HG03025 (cell line): ENCODE measurements around the gene GABPA.
"Not testable (repeated sequence)": the region's sequence is repeated elsewhere in the genome, so short reads cannot be mapped to it uniquely, and the experiment has no call there.

ENCODE experiments used
- ATAC-seq: cut with Tn5 transposase; IDR thresholded peaks from one replicate; pipeline ENCODE4 v1.9.1; 2021; ENCODE audit warnings: mild to moderate bottlenecking, moderate library complexity; ENCODE audit not compliant: unreplicated experiment, low FRiP score

GABPA gene

DNA sequence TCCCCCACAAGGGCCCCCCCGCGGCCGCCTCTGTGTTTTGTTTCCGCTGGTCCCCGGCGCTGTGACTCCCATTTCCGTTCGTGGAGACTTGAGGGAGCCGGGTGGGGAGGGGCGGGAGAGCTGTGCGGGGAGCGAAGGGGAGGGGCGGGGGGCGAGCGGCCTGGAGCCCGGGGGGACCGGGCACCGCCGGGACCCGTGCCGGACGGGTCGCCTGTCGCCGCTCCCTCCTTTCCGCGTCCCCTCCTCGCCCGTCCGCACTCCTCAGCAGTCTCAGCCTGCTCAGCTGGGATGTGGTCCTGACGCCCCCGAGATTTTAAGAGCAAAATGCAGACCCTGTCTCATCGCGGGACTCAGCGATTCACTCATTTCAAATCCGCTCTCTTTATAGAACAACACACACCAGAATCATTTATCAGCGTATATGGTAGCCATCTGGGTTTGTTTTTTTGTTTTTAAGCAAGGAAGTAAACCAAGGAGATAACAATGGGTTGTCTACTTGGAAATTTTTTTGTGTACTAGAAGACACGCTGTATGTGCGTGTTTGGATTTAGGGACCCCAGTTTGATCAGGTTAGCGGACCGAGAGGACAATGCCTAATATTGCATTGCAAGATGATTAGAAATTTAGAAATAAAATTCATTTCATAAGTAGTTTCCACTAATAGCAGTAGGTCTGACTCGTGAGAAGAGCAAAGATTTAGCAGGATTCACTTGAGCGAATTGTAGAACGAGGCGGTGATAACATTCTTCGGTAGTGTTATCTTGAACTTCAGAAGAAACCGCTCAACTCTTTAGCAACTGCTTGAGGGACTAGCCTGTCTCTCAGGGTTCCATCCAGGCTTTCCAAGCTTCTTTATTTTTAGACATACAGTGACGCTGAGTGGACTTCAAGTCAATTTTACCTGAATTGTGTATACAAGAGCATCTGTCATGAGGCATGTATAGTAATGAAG, 1.1 kb downstream of the GABPA start:
- ATAC-seq, result peak; percentile 14

DNA sequence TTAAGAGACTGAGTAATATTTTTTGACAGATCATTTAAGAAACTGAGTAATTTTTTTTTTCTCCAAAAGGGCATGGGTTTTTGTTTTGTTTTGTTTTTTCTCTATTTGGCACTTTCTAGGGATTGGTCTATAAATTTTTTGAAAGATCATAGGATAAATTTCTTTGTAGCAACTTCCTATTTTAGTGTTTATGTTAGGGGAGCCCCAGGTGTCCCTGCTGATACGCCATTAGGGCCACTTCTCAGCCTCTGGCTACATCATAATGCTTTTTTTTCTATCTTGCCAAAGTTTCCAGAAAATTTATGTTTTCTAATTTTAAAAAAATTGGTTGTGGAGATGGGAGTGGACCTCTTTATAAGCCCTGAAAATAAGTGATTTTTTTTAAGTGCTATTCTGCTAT, 2.6 kb downstream of the GABPA start:
- no peak for ATAC-seq

DNA sequence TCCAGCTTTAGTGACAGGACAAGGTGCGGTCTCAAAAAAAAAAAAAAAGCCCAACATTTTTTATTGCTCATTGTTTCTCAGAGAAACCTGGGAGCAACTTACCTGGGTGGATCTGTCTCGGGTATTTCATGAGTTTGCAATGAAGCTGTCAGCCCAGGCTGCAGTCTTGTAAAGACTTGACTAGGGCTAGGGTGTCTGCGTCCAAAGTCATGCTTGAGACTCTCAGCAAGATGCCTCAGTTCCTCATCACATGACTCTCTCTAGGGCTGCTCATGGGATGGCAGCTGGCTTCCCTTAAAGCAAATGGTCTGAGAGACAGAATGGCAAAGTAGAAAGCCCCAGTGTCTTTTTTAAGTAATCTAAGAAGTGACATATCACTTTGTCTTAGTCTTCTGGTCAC, 8.1 kb downstream of the GABPA start:
- ATAC-seq, result no peak

DNA sequence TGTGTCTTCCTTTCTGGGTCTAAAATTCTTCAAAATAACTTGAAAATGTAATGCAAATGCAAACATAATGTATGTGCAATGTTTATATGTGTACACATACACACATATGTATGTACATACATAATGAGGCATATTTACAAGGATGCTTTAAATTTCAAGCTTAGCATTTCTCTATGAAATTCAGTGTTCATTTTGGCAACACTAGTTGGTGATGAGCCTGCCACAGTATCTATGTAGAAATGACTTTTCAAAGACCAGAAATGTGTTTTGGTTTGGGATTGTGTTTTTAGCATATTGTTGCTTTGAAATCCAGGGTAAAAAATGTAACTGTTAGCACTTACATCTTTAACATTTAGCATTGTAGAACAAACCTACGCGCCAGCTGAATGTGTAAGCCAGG, 10.1 kb downstream of the GABPA start:
- ATAC-seq, result no peak

DNA sequence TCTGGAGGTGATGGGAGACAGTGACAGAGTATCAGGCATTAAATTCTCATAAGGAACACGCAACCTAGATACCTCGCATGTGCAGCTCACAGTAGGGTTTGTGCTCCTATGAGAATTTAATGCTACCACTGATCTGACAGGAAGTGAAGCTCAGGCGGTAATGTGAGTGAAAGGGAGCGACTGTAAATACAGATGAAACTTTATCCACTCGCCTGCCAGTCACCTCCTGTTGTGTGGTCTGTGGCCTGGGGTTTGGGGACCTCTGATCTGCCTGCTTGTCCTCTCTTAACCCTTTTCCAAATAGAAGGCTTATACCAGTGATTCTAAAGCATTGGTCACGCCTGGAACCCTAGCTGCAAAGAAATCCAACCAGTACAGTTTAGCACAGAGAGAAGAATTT, 15.3 kb downstream of the GABPA start:
- ATAC-seq, result no peak

DNA sequence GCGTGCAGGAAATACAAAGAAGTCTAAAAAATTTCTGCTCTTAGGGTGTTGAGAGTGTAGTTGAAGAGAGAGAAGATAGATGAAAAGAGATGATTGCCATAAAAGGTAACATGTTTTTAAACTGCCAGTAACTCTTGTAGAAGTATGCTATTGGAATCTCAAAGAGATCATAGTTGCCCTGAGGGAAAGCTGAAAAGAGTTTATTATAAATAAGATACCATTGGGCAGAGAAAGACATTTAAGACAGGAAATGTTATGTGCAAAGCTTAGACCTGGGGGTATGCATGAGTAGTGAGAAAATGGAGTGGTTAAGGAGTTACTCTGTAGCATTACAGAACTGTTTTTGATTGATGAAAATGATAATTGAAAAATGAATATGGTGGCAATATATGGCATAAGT, 17.6 kb downstream of the GABPA start:
- ATAC-seq, result no peak

DNA sequence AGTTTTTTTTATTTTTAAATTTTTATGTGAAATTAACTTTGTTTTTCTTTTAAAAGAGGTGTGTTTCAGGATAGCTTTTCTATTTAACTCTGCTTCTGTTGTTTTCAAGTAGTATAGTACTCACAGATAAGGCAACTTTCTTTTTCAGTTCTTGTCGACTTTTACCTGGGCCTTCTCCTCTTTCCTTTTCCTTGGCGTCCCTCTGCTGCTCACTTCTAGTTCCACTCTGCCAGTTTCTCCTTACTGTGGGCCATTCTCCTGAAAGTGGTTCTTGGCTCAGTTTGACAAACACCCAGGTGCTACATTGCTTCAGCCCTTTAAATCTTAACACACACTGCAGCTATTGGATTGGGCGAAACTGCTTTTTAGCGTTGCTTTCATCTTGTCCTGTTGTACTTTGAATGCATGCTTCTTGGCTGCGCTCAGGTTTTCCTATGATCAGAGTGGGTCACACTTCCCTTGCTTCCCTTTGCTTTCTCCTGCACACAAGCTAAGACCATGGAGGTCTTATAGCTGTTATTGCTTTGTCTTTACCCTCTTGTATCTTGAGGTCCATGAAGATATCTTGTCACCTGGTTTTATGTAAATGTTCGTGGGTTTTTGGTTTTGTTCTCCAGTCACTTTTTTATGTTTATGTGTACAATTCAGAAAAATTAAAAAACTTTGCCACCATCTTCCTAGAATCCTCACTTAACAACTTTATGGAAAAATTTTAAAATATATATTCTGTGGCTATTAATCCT, 21.6 kb downstream of the GABPA start:
- no peak for ATAC-seq

DNA sequence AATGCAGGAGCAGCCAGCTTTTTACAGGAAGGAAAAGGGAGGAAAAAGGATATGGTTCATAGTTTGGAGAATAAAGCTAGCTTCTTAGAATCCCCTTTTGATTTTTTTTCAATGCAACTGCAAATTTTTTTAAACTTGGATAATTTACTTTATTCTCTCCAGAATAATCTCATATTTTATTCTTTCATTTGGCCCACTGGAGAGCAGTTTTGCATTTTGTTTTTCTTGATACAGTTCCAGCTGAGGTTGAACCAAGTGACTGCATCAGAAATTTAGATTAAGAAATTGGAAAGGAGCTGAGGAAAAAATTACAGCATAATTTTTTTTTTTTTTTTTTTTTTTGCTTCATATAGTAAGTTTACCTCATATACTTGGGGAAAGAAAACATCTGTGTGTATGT, 22.8 kb downstream of the GABPA start:
- no peak for ATAC-seq

DNA sequence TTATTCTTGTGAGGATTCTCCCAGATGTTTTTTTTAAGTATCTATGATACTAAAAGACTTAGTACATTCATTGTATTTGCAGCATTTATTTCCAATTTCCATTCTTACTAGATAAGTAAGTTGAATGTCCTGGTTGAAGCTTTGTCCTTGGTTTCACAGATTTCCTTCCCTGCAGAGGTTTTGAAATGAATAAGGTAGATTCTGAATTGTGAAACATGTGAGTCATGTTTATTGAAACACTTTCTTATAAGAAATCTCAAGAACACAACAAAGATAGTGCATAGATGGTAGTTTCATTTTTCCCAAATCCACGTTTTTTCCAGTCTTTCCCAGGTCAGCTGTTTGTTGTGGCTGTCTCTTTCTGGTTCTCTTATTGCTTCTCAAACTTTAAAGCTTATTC, 24.8 kb downstream of the GABPA start:
- ATAC-seq, result no peak

DNA sequence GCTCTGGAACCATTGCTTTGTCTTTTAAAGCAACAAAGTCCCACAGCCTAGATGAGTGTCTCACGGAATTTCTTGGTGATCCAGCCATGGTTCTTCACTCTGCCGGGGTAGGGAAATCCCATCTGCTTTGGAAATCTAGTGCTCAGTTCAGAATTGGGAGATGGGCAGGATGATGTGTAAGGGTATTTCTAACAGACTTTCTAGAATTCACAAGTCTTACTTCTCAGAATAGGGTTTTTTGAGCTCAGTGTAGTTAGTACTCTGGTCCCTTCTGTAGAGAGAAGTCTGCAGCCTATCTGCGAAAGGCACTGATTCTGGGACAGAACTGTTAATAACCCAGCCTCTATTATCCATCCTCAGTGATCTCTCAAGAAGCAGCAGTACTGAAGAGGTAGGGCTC, 25.3 kb downstream of the GABPA start:
- ATAC-seq, result no peak

DNA sequence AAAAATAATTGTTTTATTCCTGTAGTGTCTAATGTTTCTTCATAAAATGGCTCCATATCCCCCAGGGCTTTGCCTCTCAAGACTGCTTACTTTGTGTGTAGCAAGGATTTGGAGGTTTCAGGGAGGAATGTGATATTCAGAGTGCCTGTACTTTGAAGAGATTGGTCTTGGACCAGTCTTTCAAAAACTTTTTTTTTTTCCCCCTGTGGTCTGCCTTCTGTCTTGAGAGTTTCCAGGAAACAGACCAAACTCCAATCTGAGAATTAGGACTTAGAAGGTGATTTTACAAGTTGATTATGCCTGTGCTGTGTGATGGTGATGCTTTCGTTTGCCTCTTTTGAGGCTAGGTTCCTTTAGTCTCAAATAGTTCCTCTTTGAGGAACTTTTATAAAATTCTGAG, 25.9 kb downstream of the GABPA start:
- no peak for ATAC-seq

DNA sequence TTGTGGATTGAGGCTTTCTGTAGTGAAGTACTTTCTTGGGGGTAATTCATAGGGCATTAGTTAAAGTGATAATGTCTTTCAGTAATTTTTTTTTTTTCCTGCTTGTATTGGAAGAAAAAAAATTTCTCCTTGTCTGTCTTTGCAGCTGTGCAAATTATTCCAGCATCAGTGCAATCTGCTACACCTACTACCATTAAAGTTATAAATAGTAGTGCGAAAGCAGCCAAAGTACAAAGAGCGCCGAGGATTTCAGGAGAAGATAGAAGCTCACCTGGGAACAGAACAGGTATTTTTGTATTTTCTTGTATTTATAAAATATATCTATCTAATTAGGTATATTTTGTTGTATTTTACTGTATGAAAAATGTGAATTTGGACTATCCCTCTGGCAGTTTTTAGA, 29.3 kb downstream of the GABPA start:
- ATAC-seq, result no peak

DNA sequence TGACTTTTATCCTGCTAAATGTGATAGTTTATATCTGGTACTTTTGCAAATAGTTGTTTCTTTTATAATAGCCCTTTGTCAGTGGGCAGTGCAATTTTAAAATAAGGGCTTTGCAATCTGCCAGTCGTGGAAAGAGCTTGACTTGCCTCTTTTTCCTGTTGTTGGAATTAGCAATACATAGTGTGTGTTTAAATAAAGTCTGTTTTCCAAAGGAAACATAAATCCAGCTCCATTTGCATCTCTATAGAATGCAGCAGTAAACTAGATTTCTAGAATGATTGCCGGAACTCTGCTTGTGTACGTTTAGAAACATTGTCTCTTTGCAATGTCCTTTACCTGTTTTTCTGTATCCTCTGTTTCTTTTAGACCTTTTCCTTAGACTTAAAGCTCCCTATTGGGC, 33.1 kb downstream of the GABPA start:
- ATAC-seq, result no peak

DNA sequence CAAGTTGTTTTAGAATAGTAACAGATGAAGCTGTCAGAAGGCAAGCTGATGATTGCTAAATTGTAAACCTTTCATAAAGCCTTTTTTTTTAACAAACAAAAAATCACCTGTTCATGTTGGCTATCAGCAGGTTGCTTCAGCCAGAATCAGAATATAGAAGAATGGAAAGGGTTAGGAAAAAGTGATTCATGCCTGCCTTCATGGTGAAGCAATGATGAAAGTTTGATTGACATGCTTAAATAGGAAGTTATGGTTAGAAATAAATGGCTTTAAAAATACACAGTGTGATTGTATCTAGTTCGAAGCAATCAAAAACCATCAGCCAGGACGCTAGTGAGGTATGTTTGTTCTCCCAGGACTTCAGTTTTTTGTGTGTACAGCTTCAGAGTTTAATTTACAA, 37.9 kb downstream of the GABPA start:
- no peak for ATAC-seq

DNA sequence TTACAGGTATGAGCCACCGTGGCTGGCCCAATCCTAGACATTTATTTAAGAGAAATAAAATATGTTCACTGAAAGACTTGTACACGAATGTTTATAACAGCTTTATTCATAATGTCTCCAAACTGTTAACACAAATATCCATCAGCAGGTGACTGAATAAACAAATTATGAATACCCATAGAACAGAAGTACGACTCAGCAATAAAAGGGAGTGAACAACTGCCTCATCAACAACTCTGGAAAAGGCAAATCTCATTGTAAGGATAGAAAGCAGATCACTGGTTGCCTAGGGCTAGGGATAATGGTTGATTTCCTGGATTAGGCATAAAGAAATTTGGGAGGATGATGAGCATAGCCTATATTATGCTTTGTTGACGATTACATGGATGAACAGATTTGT, 41.7 kb downstream of the GABPA start:
- ATAC-seq, result no peak

DNA sequence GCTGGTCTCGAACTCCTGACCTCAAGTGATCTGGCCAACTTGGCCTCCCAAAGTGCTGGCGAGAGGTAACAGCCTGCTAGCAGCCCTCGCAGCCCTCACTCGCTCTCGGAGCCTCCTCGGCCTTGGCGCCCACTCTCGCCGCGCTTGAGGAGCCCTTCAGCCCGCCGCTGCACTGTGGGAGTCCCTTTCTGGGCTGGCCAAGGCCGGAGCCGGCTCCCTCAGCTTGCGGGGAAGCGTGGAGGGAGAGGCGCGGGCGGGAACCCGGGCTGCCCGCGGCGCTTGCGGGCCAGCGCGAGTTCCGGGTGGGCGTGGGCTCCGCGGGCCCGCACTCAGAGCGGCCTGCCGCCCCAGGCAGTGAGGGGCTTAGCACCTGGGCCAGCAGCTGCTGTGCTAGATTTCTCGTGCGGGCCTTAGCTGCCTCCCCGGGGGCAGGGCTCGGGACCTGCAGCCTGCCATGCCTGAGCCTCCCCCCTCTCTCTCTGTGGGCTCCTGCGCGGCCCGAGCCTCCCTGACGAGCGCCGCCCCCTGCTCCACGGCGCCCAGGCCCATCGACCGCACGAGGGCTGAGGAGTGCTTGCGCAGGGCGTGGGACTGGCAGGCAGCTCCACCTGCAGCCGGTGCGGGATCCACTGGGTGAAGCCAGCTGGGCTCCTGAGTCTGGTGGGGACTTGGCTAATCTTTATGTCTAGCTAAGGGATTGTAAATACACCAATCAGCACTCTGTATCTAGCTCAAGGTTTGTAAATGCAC, 43.5 kb downstream of the GABPA start:
- ATAC-seq, result not testable (repeated sequence)

DNA sequence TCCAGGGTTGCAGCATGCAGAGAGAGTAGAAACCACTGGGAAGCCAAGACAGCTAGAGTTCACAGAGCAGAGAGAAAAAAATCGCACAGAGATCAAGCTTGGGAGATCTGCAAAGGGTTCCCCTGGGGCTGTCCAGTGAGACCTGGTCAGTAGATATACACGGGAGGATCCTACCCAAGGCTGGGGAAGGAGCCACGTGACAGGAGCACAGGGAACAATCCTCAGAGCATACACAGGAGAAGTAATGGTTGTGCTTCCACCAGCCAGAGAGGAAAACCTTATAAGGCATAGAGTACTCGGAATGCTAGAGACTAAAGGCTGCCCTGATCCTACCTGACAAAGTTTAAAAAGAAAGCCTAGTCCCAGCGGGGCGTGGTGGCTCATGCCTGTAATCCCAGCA, 53.9 kb downstream of the GABPA start:
- no peak for ATAC-seq

DNA sequence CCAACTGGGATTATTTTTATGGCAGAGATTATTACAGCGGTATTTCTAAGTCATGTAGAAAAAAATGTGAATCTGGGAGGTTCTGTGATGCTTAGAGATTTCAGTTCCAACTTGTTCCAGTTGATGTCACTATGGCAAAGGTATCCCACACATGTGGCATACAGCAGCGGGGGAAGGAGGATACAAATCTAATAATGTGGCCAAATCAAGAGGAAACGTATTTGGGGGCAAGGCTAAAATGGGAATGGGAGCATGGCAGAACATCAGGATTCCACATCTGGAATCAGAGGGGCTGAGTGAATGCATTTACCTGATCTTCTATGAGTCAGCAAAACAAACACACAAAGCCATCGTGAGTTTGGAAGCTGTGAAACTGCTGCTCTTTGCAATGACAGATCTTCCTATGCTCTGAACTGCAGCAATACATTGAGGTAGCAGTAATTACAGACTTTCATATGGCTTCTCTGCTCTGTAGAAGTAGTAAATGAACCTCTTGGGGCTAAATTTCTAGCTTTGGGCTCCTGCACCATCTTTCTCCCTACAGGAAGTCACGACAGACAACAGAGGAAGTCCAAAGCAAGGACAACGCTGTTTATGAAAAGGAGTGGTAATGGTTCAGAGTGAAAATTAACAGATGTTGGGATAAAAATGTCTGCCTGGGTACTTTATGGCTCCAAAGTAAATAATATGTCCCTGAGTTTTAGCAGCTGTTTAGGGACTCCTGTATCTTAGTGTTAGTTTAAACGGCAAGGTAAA, 55.5 kb downstream of the GABPA start:
- no peak for ATAC-seq

DNA sequence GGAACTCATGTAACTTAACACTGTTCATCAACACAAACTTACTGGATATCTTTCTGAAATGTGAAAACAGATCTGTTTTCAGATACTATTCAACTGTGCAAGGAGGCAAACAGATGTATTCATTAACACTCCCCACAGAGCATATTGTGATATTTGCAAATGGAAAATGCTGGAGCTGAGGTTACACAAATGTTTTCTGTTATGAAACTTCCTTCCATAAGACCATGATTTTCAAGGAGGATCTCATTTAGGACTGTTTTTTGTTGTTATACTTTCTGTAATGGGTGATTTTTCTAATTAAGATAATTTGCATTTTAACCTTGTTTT, 56.1 kb downstream of the GABPA start:
- ATAC-seq, result no peak

DNA sequence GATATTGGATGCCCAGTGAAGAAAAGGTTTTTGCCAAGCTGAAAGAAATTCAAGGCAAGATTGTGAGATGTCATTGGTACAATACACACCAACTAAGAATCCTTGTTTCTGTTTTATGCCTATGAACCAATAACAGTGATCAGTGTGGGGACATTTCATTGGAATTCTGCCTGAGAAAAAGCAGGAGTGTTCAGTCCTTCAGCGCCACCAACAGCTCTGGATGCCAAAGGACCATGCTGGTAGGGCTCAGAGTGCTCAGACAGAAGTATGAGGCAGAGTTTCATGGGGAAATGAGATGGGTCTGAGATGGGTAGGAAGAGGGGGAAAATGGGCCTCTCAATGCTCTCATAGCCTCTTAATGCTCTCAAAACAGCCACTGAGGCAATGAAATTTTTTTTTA, 56.5 kb downstream of the GABPA start:
- ATAC-seq, result no peak
